ENCODE data around the gene ABCA10. TPM values are rescaled to one million over a fixed set of nuclear protein-coding genes. Genes with fewer than 3 reads are reported as not detected.

Gene ABCA10
- total and polyA plus RNA-seq, 4 donors, result 0.32 to 5.5 (median 2.0) TPM

DNA sequence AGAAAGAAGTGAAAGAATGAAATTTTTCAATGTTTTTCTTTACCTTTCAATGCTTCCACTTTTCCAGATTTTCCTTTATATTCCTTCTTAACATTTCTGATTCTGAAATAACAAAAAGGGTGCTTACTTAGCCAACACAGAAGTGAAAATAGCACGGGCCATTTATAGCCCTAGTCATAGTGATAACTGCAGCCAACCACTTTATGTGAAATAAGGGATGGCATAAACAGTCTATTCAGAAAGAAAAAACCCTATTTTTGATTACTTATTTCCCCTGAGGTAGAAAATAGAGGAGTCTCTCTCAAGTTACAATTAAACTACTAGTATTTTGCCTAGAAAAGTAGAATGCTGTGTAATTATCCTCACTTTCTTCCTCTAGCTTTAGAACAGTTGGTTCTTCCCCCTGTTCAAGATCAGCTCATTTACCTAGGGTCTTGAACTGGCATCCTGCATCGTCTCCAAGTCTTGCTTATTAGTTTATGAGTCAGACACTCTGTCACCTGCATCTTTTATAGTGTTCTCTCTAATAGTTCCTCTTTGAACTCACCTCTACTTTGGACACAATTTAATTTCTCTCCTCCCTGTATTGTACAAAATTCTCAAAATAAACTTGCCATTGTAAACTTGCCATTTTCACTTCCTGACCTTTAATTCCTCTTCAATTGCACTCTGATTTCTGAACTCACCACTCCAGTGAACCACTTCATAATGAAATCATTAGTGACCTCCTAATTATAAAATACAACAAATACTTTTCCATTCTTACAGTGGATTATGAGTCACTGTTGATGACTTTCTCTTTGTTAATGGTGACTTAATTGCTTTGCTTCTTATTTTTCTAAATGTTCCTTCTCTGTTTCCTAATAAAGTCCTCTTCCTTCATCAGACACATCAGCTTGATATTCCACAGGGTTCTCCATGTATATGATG is 110.5 kb downstream of the ABCA10 start:
- Histone ChIP-seq H3K9ac (ENCODE audit: low read depth in 1 of 2, low read length in 2 of 2) (no peak overlapping the region), H3K9me3 (ENCODE audit: control insufficient read depth in 4 of 4, low read length in 3 of 4) (no peaks in the 10 kb centered on the region), H3K27ac (ENCODE audit: low read depth in 1 of 2, low read length in 2 of 2) (no peak overlapping the region), H3K36me3 (ENCODE audit: control insufficient read depth in 4 of 4, insufficient read depth in 3 of 4, low read depth in 1 of 4, low read length in 3 of 4) (peaks cover under 1 to 29% (median 6%) of the 10 kb centered on the region in 4 donors), H3K27me3 (ENCODE audit: control insufficient read depth in 4 of 4, insufficient read depth in 4 of 4, low read length in 3 of 4) (no peaks in the 10 kb centered on the region), H3K4me1 (ENCODE audit: control insufficient read depth in 4 of 4, insufficient read depth in 4 of 4, low read length in 3 of 4) (peaks cover 4 to 38% (median 10%) of the 10 kb centered on the region in 4 donors), H3K4me3 (ENCODE audit: low read depth in 1 of 3, low read length in 3 of 3) (no peak overlapping the region)
- 68% methylated on average over 2 of the region's 2 CpGs for WGBS
- TF ChIP-seq, protein P1, sequence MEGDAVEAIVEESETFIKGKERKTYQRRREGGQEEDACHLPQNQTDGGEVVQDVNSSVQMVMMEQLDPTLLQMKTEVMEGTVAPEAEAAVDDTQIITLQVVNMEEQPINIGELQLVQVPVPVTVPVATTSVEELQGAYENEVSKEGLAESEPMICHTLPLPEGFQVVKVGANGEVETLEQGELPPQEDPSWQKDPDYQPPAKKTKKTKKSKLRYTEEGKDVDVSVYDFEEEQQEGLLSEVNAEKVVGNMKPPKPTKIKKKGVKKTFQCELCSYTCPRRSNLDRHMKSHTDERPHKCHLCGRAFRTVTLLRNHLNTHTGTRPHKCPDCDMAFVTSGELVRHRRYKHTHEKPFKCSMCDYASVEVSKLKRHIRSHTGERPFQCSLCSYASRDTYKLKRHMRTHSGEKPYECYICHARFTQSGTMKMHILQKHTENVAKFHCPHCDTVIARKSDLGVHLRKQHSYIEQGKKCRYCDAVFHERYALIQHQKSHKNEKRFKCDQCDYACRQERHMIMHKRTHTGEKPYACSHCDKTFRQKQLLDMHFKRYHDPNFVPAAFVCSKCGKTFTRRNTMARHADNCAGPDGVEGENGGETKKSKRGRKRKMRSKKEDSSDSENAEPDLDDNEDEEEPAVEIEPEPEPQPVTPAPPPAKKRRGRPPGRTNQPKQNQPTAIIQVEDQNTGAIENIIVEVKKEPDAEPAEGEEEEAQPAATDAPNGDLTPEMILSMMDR (IDR thresholded peaks at IDR 0.05; ENCODE audit: low read depth, low read length, missing input control), result no peak
- TF ChIP-seq FOXA1 (IDR thresholded peaks at IDR 0.05) (no peak), EGR1 (IDR thresholded peaks at IDR 0.05; ENCODE audit: low read depth in 2 of 2) (no peak), GABPA (IDR thresholded peaks at IDR 0.05 in 1 of 2, conservative IDR thresholded peaks at IDR 0.05 in 1 of 2) (no peak), YY1 (IDR thresholded peaks at IDR 0.05) (no peak), RXRA (IDR thresholded peaks at IDR 0.05) (no peak), NR2F2 (IDR thresholded peaks at IDR 0.05) (no peak), SP1 (IDR thresholded peaks at IDR 0.05) (no peak), TAF1 (conservative IDR thresholded peaks at IDR 0.05) (no peak), JUND (IDR thresholded peaks at IDR 0.05) (no peak)
- TF ChIP-seq, protein P2, sequence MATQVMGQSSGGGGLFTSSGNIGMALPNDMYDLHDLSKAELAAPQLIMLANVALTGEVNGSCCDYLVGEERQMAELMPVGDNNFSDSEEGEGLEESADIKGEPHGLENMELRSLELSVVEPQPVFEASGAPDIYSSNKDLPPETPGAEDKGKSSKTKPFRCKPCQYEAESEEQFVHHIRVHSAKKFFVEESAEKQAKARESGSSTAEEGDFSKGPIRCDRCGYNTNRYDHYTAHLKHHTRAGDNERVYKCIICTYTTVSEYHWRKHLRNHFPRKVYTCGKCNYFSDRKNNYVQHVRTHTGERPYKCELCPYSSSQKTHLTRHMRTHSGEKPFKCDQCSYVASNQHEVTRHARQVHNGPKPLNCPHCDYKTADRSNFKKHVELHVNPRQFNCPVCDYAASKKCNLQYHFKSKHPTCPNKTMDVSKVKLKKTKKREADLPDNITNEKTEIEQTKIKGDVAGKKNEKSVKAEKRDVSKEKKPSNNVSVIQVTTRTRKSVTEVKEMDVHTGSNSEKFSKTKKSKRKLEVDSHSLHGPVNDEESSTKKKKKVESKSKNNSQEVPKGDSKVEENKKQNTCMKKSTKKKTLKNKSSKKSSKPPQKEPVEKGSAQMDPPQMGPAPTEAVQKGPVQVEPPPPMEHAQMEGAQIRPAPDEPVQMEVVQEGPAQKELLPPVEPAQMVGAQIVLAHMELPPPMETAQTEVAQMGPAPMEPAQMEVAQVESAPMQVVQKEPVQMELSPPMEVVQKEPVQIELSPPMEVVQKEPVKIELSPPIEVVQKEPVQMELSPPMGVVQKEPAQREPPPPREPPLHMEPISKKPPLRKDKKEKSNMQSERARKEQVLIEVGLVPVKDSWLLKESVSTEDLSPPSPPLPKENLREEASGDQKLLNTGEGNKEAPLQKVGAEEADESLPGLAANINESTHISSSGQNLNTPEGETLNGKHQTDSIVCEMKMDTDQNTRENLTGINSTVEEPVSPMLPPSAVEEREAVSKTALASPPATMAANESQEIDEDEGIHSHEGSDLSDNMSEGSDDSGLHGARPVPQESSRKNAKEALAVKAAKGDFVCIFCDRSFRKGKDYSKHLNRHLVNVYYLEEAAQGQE (IDR thresholded peaks at IDR 0.05), result no peak
- TF ChIP-seq, protein P3, sequence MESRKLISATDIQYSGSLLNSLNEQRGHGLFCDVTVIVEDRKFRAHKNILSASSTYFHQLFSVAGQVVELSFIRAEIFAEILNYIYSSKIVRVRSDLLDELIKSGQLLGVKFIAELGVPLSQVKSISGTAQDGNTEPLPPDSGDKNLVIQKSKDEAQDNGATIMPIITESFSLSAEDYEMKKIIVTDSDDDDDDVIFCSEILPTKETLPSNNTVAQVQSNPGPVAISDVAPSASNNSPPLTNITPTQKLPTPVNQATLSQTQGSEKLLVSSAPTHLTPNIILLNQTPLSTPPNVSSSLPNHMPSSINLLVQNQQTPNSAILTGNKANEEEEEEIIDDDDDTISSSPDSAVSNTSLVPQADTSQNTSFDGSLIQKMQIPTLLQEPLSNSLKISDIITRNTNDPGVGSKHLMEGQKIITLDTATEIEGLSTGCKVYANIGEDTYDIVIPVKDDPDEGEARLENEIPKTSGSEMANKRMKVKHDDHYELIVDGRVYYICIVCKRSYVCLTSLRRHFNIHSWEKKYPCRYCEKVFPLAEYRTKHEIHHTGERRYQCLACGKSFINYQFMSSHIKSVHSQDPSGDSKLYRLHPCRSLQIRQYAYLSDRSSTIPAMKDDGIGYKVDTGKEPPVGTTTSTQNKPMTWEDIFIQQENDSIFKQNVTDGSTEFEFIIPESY (IDR thresholded peaks at IDR 0.05), result no peak
- no peak for DNase-seq (ENCODE audit: low spot score)

DNA sequence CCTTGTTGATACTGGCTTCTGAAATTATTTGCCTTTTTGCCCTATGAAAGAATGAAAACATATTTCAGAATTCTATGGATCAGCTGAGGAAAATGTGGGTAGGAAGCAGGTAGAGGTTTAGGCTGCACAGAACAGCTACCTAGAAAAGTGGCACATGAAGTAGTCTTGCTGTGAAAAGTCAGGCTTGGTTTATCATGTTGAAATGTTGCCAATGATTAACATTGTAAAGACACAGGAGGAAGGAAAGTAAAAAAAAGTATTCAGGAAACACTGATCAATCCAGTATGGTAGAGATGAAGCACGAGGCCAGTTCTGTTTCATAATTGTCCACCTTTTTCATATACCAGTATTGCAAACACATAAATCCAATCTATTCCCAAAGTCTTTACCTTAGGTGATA is 116.8 kb downstream of the ABCA10 start:
- Histone ChIP-seq H3K4me3 (ENCODE audit: low read depth in 1 of 3, low read length in 3 of 3) (no peak overlapping the region), H3K9ac (ENCODE audit: low read depth in 1 of 2, low read length in 2 of 2) (no peak overlapping the region), H3K27me3 (ENCODE audit: control insufficient read depth in 4 of 4, insufficient read depth in 4 of 4, low read length in 3 of 4) (no peaks in the 10 kb centered on the region), H3K4me1 (ENCODE audit: control insufficient read depth in 4 of 4, insufficient read depth in 4 of 4, low read length in 3 of 4) (peaks cover 0 to 3% (median under 1%) of the 10 kb centered on the region in 4 donors), H3K27ac (ENCODE audit: low read depth in 1 of 2, low read length in 2 of 2) (no peak overlapping the region), H3K36me3 (ENCODE audit: control insufficient read depth in 4 of 4, insufficient read depth in 3 of 4, low read depth in 1 of 4, low read length in 3 of 4) (peaks cover 6 to 61% (median 32%) of the 10 kb centered on the region in 4 donors), H3K9me3 (ENCODE audit: control insufficient read depth in 4 of 4, low read length in 3 of 4) (no peaks in the 10 kb centered on the region)
- DNase-seq (ENCODE audit: low spot score), result no peak
- WGBS, result 64% methylated on average over 1 of the region's 1 CpG
- TF ChIP-seq NR2F2 (IDR thresholded peaks at IDR 0.05) (no peak), TAF1 (conservative IDR thresholded peaks at IDR 0.05) (no peak), FOXA2 (IDR thresholded peaks at IDR 0.05) (no peak), ATF3 (IDR thresholded peaks at IDR 0.05) (no peak), JUND (IDR thresholded peaks at IDR 0.05) (no peak), YY1 (IDR thresholded peaks at IDR 0.05) (no peak), RXRA (IDR thresholded peaks at IDR 0.05) (no peak), GABPA (IDR thresholded peaks at IDR 0.05 in 1 of 2, conservative IDR thresholded peaks at IDR 0.05 in 1 of 2) (no peak)
- TF ChIP-seq, protein P2 (IDR thresholded peaks at IDR 0.05), result no peak
- TF ChIP-seq, protein P3 (IDR thresholded peaks at IDR 0.05), result no peak

Measured in liver (tissue), 9 donors.